Skin epidermis (tissue), 12 donors: ENCODE results near the gene COLQ.
"Not testable (repeated sequence)": the region's sequence is repeated elsewhere in the genome, so short reads cannot be mapped to it uniquely, and the experiment has no call there.

Experiments
- H3K27ac ChIP-seq, 21 experiments: fragments of 200-600 bp; sonication (generic) in 11 of 21; one replicate each; pipeline ENCODE4 v1.5.0; 2020; ENCODE audit warnings: mild to moderate bottlenecking in 3 of 21, inconsistent platforms in 2 of 21, moderate library complexity in 2 of 21
- H3K4me3 ChIP-seq, 7 experiments: fragments of 200-600 bp; sonication (generic) in 2 of 7; one replicate each; pipeline ENCODE4 v1.5.0; 2020; ENCODE audit warnings: inconsistent platforms in 2 of 7, mild to moderate bottlenecking in 2 of 7, moderate library complexity in 1 of 7

COLQ gene

GRCh38 chr3:15462451-15462850 is 59.1 kb downstream of the COLQ start:
- H3K4me3 ChIP-seq, result no peak overlapping the region
- no peak overlapping the region for H3K27ac ChIP-seq

- Histone ChIP-seq H3K27ac (no peak overlapping the region), H3K4me3 (no peak overlapping the region)
These were observed 60.5 kb downstream of the COLQ start for GRCh38 chr3:15460891-15461531.

- no peak overlapping the region for H3K27ac ChIP-seq
- no peak overlapping the region for H3K4me3 ChIP-seq
These were observed 63.2 kb downstream of the COLQ start for GRCh38 chr3:15458212-15458780.

- not testable (repeated sequence) for H3K27ac ChIP-seq, H3K4me3 ChIP-seq
These were observed 64.6 kb downstream of the COLQ start for GRCh38 chr3:15456915-15457314.

GRCh38 chr3:15456321-15456720 is 65.2 kb downstream of the COLQ start:
- H3K27ac ChIP-seq, result no peak overlapping the region
- H3K4me3 ChIP-seq, result no peak overlapping the region

- no peak overlapping the region for H3K27ac ChIP-seq
- no peak overlapping the region for H3K4me3 ChIP-seq
These were observed 65.8 kb downstream of the COLQ start for GRCh38 chr3:15455756-15456155.

- H3K4me3 ChIP-seq, result no peak overlapping the region
- H3K27ac ChIP-seq, result no peak overlapping the region
These were observed 66.5 kb downstream of the COLQ start for GRCh38 chr3:15454965-15455364.

GRCh38 chr3:15453991-15454625 is 67.4 kb downstream of the COLQ start:
- Histone ChIP-seq H3K4me3 (no peak overlapping the region), H3K27ac (no peak overlapping the region)

- no peak overlapping the region for H3K27ac ChIP-seq
- H3K4me3 ChIP-seq, result no peak overlapping the region
These were observed 68.0 kb downstream of the COLQ start for GRCh38 chr3:15453501-15453900.

- H3K27ac ChIP-seq, result no peak overlapping the region
- H3K4me3 ChIP-seq, result no peak overlapping the region
These were observed 68.5 kb downstream of the COLQ start for GRCh38 chr3:15452961-15453360.

- no peak overlapping the region for H3K27ac ChIP-seq
- no peak overlapping the region for H3K4me3 ChIP-seq
These were observed 69.3 kb downstream of the COLQ start for GRCh38 chr3:15452156-15452555.

GRCh38 chr3:15451216-15452113 is 70.0 kb downstream of the COLQ start:
- Histone ChIP-seq H3K27ac (no peak overlapping the region), H3K4me3 (no peak overlapping the region)

- Histone ChIP-seq H3K27ac (no peak overlapping the region), H3K4me3 (no peak overlapping the region)
These were observed 70.9 kb downstream of the COLQ start for GRCh38 chr3:15450438-15451215.

GRCh38 chr3:15449489-15450224 is 71.8 kb downstream of the COLQ start:
- H3K27ac ChIP-seq, result peak overlapping the region in 3 of 21 experiments; percentile 9 to 62 (median 10)

GRCh38 chr3:15443826-15444524 is 77.5 kb downstream of the COLQ start:
- Histone ChIP-seq H3K27ac (peak overlapping the region in 1 of 21 experiments; percentile 12), H3K4me3 (no peak overlapping the region)

More at GRCh38 chr3:15449489-15450224, 71.8 kb downstream of the COLQ start:
- no peak overlapping the region for H3K4me3 ChIP-seq

- H3K27ac ChIP-seq, result no peak overlapping the region
- H3K4me3 ChIP-seq, result no peak overlapping the region
These were observed 80.6 kb downstream of the COLQ start for GRCh38 chr3:15440891-15441290.

- peak overlapping the region in 2 of 21 experiments; percentile 25 to 41 for H3K27ac ChIP-seq
These were observed 82.0 kb downstream of the COLQ start for GRCh38 chr3:15439476-15439875.

GRCh38 chr3:15438983-15439382 is 82.5 kb downstream of the COLQ start:
- Histone ChIP-seq H3K27ac (peak overlapping the region in 3 of 21 experiments; percentile 8 to 41 (median 25)), H3K4me3 (no peak overlapping the region)

More at GRCh38 chr3:15439476-15439875, 82.0 kb downstream of the COLQ start:
- no peak overlapping the region for H3K4me3 ChIP-seq
